Liver (tissue), 9 donors: ENCODE data around the gene KRTAP1-3. TPM values are rescaled to one million over a fixed set of nuclear protein-coding genes. Genes with fewer than 3 reads are reported as not detected.

Source experiments
- DNase-seq: peaks from one replicate; pipeline ENCODE4 v3.0.0-alpha.2; 2017; ENCODE audit warnings: low spot score
- H3K27ac ChIP-seq, 2 donors: one replicate each; pipeline ENCODE4 v1.7.0; 2013; ENCODE audit warnings: inconsistent platforms in 2 of 2, low read length in 2 of 2, control low read depth in 1 of 2, low read depth in 1 of 2, mild to moderate bottlenecking in 1 of 2
- H3K27me3 ChIP-seq, 4 donors: one replicate each; pipeline versions ENCODE4 v1.6.1 to v1.7.0; 2013; ENCODE audit warnings: low read length in 3 of 4, inconsistent platforms in 1 of 4, mild to moderate bottlenecking in 1 of 4, moderate library complexity in 1 of 4; ENCODE audit not compliant: control insufficient read depth in 4 of 4, insufficient read depth in 4 of 4
- H3K36me3 ChIP-seq, 4 donors: one replicate each; pipeline versions ENCODE4 v1.6.1 to v1.7.0; 2013; ENCODE audit warnings: low read length in 3 of 4, mild to moderate bottlenecking in 3 of 4, low read depth in 1 of 4, moderate library complexity in 1 of 4; ENCODE audit not compliant: control insufficient read depth in 4 of 4, insufficient read depth in 3 of 4
- H3K4me1 ChIP-seq, 4 donors: one replicate each; pipeline versions ENCODE4 v1.6.1 to v1.7.0; 2013; ENCODE audit warnings: low read length in 3 of 4, mild to moderate bottlenecking in 3 of 4, moderate library complexity in 1 of 4; ENCODE audit not compliant: control insufficient read depth in 4 of 4, insufficient read depth in 4 of 4
- H3K4me3 ChIP-seq, 3 donors: one replicate each; pipeline versions ENCODE4 v1.6.1 to v1.7.0; 2013; ENCODE audit warnings: low read length in 3 of 3, control low read depth in 1 of 3, low read depth in 1 of 3, mild to moderate bottlenecking in 1 of 3
- H3K9ac ChIP-seq, 2 donors: one replicate each; pipeline ENCODE4 v1.7.0; 2013; ENCODE audit warnings: low read length in 2 of 2, mild to moderate bottlenecking in 2 of 2, moderate library complexity in 2 of 2, control low read depth in 1 of 2, low read depth in 1 of 2
- H3K9me3 ChIP-seq, 4 donors: one replicate each; pipeline versions ENCODE4 v1.6.1 to v1.7.0; 2013; ENCODE audit warnings: low read length in 3 of 4; ENCODE audit not compliant: control insufficient read depth in 4 of 4
- EGR1 ChIP-seq, 2 donors: IDR thresholded peaks; 2 replicates each; pipeline ENCODE4 v1.6.1; 2016 to 2018; ENCODE audit warnings: antibody characterized with exemption in 2 of 2, low read depth in 2 of 2
- FOXA1 ChIP-seq: IDR thresholded peaks from 2 replicates; pipeline ENCODE4 v1.6.1; 2016; ENCODE audit warnings: antibody characterized with exemption
- FOXA2 ChIP-seq: IDR thresholded peaks from 2 replicates; pipeline ENCODE4 v1.6.1; 2016; ENCODE audit warnings: antibody characterized with exemption
- GABPA ChIP-seq, 2 donors: IDR thresholded peaks in 1 of 2; conservative IDR thresholded peaks in 1 of 2; 2 replicates each; pipeline ENCODE4 v1.6.1; 2016; ENCODE audit warnings: antibody characterized with exemption in 2 of 2, mild to moderate bottlenecking in 1 of 2, moderate library complexity in 1 of 2
- HNF4A ChIP-seq, 2 donors: conservative IDR thresholded peaks; 2 replicates each; pipeline ENCODE4 v1.6.1; 2016; ENCODE audit warnings: antibody characterized with exemption in 2 of 2, mild to moderate bottlenecking in 2 of 2
- HNF4G ChIP-seq: IDR thresholded peaks from 2 replicates; pipeline ENCODE4 v1.6.1; 2016; ENCODE audit warnings: antibody characterized with exemption
- JUND ChIP-seq, 2 donors: IDR thresholded peaks; 2 replicates each; pipeline ENCODE4 v1.6.1; 2016; ENCODE audit warnings: antibody characterized with exemption in 2 of 2
- NR2F2 ChIP-seq: IDR thresholded peaks from 2 replicates; pipeline ENCODE4 v1.6.1; 2016; ENCODE audit warnings: antibody characterized with exemption
- RAD21 ChIP-seq, 2 donors: IDR thresholded peaks; 2 replicates each; pipeline ENCODE4 v1.6.1; 2016; ENCODE audit warnings: antibody characterized with exemption in 2 of 2, mild to moderate bottlenecking in 2 of 2
- RXRA ChIP-seq, 2 donors: IDR thresholded peaks; 2 replicates each; pipeline ENCODE4 v1.6.1; 2017 to 2018; ENCODE audit warnings: antibody characterized with exemption in 2 of 2, mild to moderate bottlenecking in 1 of 2
- SP1 ChIP-seq: IDR thresholded peaks from 2 replicates; pipeline ENCODE4 v1.6.1; 2018; ENCODE audit warnings: antibody characterized with exemption, mild to moderate bottlenecking
- YY1 ChIP-seq: IDR thresholded peaks from 2 replicates; pipeline ENCODE4 v1.6.1; 2016; ENCODE audit warnings: antibody characterized with exemption, mild to moderate bottlenecking
- WGBS: extraction: QIAGEN DNeasy Blood & Tissue Kit; methylation state at CpG from one replicate; pipeline ENCODE4 v1.1.7; 2013; 5-methylcytosine and 5-hydroxymethylcytosine counted together
- polyA plus RNA-seq, 2 donors: library from polyadenylated mRNA; stranded (reverse) in 1 of 2; unstranded in 1 of 2; fragments of 200-250 nt in 1 of 2; fragments of >200 nt in 1 of 2; fragmentation: Nextera tagmentation in 1 of 2; extraction: Ambion mirVana in 1 of 2; gene quantifications; one replicate each; pipeline versions ENCODE4 v1.2.1 to v1.2.3, GENCODE V29; 2013 to 2015
- total RNA-seq, 2 donors: library from RNA; depleted of rRNA; stranded (reverse); fragments of >200 nt; gene quantifications; one replicate each; pipeline ENCODE4 v1.2.3, GENCODE V29; 2014
- TF ChIP-seq, protein P1 (sequence below): IDR thresholded peaks from 2 replicates; pipeline ENCODE4 v1.6.1; 2016; ENCODE audit warnings: antibody characterized with exemption
- TF ChIP-seq, protein P2 (sequence below): IDR thresholded peaks from 2 replicates; pipeline ENCODE4 v1.6.1; 2016; ENCODE audit warnings: antibody characterized with exemption
- TF ChIP-seq, protein P3 (sequence below): IDR thresholded peaks from 2 replicates; pipeline ENCODE4 v1.6.1; 2016; ENCODE audit warnings: antibody characterized with exemption
- donor health status: healthy.
- donor health status: healthy.
- donor health status: healthy.
- donor health status: healthy.
- donor health status: healthy.

KRTAP1-3 gene
- total and polyA plus RNA-seq, 4 donors = not detected

DNA sequence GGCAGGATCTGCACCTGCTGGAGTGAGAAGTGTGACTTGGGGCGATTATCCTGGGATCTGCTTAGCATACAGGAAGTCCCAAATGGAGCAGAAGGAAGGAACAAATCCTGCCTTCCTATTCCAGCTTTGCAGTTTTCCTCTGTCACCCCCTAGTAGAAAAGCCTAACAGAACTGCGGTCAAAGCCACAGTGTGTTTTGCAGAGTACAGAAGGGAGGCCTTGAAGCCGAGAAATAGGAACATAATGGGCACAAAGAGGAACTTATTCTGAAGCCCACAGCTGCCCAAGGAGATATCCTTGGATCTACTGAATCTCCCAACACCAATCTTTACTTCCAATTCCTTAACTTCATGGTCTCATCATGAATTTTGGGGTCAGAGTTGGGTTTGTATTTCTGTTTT is 16.1 kb downstream of the KRTAP1-3 start:
- TF ChIP-seq HNF4G = no peak
- TF ChIP-seq FOXA2 = no peak
- TF ChIP-seq SP1 = no peak
- no peak for TF ChIP-seq YY1
- TF ChIP-seq, protein P1, sequence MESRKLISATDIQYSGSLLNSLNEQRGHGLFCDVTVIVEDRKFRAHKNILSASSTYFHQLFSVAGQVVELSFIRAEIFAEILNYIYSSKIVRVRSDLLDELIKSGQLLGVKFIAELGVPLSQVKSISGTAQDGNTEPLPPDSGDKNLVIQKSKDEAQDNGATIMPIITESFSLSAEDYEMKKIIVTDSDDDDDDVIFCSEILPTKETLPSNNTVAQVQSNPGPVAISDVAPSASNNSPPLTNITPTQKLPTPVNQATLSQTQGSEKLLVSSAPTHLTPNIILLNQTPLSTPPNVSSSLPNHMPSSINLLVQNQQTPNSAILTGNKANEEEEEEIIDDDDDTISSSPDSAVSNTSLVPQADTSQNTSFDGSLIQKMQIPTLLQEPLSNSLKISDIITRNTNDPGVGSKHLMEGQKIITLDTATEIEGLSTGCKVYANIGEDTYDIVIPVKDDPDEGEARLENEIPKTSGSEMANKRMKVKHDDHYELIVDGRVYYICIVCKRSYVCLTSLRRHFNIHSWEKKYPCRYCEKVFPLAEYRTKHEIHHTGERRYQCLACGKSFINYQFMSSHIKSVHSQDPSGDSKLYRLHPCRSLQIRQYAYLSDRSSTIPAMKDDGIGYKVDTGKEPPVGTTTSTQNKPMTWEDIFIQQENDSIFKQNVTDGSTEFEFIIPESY = no peak
- no peak for TF ChIP-seq GABPA (IDR thresholded peaks at IDR 0.05 in 1 of 2, conservative IDR thresholded peaks at IDR 0.05 in 1 of 2)
- TF ChIP-seq, protein P2, sequence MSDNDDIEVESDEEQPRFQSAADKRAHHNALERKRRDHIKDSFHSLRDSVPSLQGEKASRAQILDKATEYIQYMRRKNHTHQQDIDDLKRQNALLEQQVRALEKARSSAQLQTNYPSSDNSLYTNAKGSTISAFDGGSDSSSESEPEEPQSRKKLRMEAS = no peak
- no peak for TF ChIP-seq RXRA (IDR thresholded peaks at IDR 0.05)
- TF ChIP-seq HNF4A (conservative IDR thresholded peaks at IDR 0.05) = no peak
- no peak for TF ChIP-seq JUND (IDR thresholded peaks at IDR 0.05)
- TF ChIP-seq, protein P3, sequence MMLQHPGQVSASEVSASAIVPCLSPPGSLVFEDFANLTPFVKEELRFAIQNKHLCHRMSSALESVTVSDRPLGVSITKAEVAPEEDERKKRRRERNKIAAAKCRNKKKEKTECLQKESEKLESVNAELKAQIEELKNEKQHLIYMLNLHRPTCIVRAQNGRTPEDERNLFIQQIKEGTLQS = no peak
- no peak for TF ChIP-seq NR2F2
- no peak for TF ChIP-seq EGR1 (IDR thresholded peaks at IDR 0.05; ENCODE audit: low read depth in 2 of 2)
- TF ChIP-seq FOXA1 = no peak
- Histone ChIP-seq H3K4me3 (no peak overlapping the region), H3K9ac (no peak overlapping the region), H3K27me3 (peaks cover 0 to 4% (median 0%) of the 10 kb centered on the region in 4 donors), H3K4me1 (no peaks in the 10 kb centered on the region), H3K36me3 (no peaks in the 10 kb centered on the region), H3K9me3 (peaks cover 0 to 9% (median 2%) of the 10 kb centered on the region in 4 donors), H3K27ac (no peak overlapping the region)
- no peak for DNase-seq
- 82% methylated on average over 3 of the region's 3 CpGs for WGBS

DNA sequence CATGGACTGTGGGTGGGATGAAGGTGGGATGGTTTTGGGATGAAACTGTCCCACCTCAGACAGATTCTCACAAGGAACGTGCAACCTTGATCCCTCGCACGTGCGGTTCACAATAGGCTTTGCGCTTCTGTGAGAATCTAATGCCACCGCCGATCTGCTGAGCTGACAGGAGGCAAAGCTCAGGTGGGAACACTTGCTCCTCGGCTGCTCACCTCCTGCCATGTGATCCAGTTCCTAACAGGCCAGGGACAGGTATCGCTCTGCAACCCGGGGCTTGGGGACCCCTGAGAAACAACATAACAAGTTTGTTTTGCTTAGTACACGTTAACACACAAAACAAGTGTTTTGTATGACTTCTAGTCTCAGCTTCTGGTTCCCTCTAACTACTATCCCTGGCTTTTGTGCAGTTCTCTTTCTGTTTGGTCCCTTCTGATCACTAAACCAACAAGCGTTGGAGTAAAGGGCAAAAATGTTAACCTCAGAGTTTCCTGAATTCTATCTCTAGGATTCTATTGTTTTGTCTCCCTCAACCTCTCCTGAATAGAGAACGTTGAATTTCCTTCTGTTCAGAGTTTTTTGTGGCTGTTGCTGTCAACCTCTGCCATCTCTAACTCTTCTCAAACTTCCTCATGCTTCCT is 18.0 kb downstream of the KRTAP1-3 start:
- H3K4me1 ChIP-seq = no peaks in the 10 kb centered on the region
- no peaks in the 10 kb centered on the region for H3K36me3 ChIP-seq
- no peak overlapping the region for H3K4me3 ChIP-seq
- no peak for TF ChIP-seq HNF4G
- 66% methylated on average over 13 of the region's 13 CpGs for WGBS
- DNase-seq = no peak
- no peak overlapping the region for H3K9ac ChIP-seq
- peaks cover 0 to 7% (median 2%) of the 10 kb centered on the region in 4 donors for H3K9me3 ChIP-seq
- H3K27ac ChIP-seq = no peak overlapping the region
- H3K27me3 ChIP-seq = peaks cover 0 to 4% (median 0%) of the 10 kb centered on the region in 4 donors

DNA sequence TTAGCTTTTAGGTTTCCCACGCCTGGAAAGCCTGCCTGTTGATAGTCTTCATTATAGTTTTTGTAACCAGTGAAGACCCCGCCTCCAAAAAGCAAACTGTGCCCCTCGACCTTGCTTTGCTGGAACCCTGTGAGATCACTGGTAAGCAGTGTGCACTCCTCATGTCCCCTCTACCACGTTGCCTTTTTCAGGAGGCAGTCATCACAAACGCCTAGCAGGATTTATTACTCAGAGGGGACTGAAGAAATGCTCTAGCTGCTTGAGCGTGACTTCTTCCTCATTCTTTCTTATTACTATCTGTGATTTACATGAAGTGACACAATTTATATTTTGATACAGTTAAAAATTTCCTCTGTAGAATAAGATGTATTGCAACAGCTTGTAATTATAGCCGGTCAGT is 19.2 kb downstream of the KRTAP1-3 start:
- TF ChIP-seq YY1 = no peak
- no peak for TF ChIP-seq RXRA (IDR thresholded peaks at IDR 0.05)
- TF ChIP-seq HNF4A (conservative IDR thresholded peaks at IDR 0.05) = no peak
- TF ChIP-seq FOXA2 = no peak
- no peak for TF ChIP-seq RAD21 (IDR thresholded peaks at IDR 0.05)
- TF ChIP-seq, protein P2 = no peak
- H3K4me3 ChIP-seq = no peak overlapping the region
- no peaks in the 10 kb centered on the region for H3K4me1 ChIP-seq
- no peaks in the 10 kb centered on the region for H3K36me3 ChIP-seq
- WGBS = 74% methylated on average over 7 of the region's 7 CpGs
- H3K9me3 ChIP-seq = no peaks in the 10 kb centered on the region
- H3K27me3 ChIP-seq = peaks cover 0 to 4% (median 0%) of the 10 kb centered on the region in 4 donors
- no peak overlapping the region for H3K27ac ChIP-seq
- H3K9ac ChIP-seq = no peak overlapping the region
- no peak for DNase-seq
